Esophagus muscularis mucosa (tissue), 3 donors: Measurements from ENCODE around the gene WDCP.

Source experiments
- POLR2A ChIP-seq: fragments of 450-650 bp; IDR thresholded peaks from one replicate; pipeline ENCODE4 v1.6.1; 2017; ENCODE audit warnings: antibody characterized with exemption, moderate library complexity, mild to moderate bottlenecking, low read depth
- POLR2AphosphoS5 ChIP-seq, 2 donors: sonication (generic); formaldehyde crosslinking; IDR thresholded peaks; one replicate each; pipeline ENCODE4 v1.6.1; 2017; ENCODE audit warnings: antibody characterized with exemption in 2 of 2
- TF ChIP-seq, protein P1 (sequence below), 3 experiments: fragments of 200-600 bp in 2 of 3; fragments of 450-650 bp in 1 of 3; sonication (generic) in 2 of 3; IDR thresholded peaks; one replicate each; pipeline ENCODE4 v1.5.1; 2017 to 2019; ENCODE audit warnings: antibody characterized with exemption in 3 of 3, mild to moderate bottlenecking in 2 of 3, moderate library complexity in 1 of 3

- TF ChIP-seq POLR2A (no peak), POLR2AphosphoS5 (IDR thresholded peaks at IDR 0.05) (no peak)
- TF ChIP-seq, protein P1, sequence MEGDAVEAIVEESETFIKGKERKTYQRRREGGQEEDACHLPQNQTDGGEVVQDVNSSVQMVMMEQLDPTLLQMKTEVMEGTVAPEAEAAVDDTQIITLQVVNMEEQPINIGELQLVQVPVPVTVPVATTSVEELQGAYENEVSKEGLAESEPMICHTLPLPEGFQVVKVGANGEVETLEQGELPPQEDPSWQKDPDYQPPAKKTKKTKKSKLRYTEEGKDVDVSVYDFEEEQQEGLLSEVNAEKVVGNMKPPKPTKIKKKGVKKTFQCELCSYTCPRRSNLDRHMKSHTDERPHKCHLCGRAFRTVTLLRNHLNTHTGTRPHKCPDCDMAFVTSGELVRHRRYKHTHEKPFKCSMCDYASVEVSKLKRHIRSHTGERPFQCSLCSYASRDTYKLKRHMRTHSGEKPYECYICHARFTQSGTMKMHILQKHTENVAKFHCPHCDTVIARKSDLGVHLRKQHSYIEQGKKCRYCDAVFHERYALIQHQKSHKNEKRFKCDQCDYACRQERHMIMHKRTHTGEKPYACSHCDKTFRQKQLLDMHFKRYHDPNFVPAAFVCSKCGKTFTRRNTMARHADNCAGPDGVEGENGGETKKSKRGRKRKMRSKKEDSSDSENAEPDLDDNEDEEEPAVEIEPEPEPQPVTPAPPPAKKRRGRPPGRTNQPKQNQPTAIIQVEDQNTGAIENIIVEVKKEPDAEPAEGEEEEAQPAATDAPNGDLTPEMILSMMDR (IDR thresholded peaks at IDR 0.05): peak in 1 of 3 experiments; percentile 20
Measured at GRCh38 chr2:24021122-24021998, 25.8 kb downstream of the WDCP start.
